ENCODE measurements around the gene ROR1.

The ROR1 gene

DNA sequence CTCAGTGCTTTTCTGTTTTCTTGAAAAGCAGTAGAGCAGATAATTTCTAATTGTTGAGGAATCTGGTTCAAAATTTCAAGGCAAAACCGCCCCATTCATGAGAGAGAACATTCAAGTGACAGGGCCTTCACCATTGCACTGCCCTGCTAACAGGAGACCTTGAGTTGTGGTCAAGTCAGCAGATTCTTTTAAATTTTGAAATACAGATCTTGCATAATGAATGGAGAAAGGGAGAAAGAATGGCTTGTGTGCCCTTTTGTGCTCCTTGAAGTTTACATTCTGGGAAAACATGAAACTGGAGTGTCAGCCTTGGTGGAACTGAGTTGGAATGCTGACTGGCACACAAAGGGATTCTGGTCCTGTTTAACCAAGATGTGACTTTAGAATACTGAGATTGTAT is 265.1 kb downstream of the ROR1 start:
- no peak for DNase-seq

DNA sequence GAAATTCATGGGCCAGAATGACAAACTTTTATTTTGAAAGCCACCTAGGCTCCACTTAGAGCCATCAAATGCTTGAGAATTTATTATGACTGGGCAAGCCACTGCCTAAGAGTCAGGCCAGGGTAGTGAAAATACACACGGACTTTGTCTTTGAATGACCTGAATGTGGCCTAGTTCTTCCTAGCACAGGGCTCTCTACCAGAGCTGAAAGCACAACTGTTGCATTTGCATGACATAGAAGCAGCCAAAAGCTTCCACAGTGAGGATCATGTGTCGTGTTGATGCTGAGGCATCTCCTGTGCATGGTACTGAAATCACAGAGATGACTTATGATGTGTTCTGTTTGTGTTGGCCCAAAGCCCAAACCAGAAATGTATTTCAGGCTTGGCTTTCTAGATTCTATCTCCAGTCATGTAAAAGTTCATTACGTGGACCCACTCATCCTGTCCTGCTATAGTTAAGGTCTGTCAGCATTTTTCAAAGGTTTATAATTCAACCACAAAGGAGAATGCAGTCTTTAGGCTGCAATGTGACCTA is 265.6 kb downstream of the ROR1 start:
- no peak for DNase-seq

DNA sequence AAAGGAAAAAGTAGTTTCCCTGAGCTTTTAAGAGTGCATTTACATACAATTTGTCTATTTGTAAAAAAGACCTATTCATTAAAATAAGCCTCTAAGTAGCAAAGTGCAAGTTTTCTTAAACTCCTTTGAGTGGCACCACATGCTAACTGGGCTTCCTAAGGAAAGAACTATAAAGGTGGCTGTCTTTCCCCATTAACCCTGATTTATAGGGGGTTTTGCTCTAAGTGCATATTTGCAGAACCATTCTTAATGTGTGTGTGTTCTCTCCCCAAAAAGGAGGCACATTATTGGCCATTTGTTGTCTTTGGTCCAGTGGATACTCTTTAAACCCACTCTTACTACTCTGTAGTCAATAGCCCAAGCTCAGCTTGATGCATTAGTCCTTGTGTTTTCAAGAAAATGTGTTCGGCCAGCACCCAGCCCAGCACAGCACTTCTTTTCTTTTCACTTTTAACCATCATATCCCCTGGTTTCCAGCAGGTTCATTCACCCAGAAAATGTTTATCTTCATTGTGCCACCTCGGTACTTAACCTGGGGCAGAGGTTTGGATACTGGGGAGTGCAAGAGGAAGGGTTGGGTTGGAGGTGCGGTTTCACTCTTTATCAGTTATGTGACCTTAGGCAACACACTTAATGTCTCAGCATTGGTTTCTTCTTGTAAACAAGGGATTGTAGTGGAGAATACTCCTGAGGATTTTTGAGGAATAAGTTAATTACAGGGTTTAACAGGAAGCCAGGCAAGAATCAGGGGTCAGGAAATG is 267.7 kb downstream of the ROR1 start:
- no peak for DNase-seq

DNA sequence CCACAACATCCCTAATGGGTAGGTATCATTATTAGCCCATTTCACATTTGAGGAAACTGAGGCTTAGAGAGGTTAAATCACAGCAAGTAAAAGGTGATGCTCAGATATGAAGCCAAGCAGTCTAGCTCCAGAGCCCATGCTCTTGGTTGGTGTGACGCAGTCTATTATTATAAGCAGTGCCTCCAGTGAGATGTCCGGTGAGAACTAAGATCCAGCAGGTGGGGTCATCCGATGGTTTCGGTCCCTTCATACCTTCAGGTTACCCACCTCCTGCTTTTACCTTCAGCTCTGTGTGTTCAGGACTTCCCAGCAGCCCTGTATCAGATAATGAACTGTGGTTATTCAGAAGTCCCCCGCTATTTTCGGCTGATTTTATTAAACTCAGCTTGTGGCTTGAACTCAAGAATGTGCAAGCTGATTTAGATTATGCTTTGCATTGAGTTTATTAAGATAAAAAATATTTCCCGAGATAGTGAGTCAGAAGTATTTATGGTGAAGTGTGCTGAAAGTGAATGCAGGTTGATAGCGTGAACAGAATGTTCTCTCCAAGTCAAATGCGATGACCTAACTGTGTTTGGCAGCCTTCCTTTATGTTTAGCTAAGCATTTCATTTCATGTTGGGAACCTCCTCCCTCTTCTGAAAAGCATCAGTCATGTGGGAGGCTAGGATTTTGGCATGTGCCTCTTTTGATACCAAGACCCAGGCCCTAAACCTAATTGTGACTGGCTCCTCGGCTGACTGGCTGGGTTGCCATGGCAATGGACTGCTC is 268.7 kb downstream of the ROR1 start:
- no peak for DNase-seq

DNA sequence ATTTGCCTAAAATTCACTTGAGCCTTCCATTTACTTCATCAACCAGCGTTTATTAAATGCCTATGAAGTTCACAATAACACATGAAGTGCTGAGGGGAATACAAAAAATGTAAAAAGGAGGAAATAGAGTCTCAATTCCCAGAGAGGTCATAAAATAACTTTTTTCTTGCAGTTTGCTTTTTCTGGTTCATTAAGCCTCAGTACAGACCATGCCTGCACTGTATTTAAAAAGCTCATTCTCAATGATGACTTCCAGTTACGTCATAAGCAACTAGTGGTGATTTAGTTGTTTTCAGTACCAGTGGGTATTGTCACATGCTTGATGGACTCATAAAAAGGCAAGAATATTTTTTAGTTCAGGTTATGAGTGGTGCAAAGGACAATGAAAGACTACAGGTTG is 269.5 kb downstream of the ROR1 start:
- no peak for DNase-seq

DNA sequence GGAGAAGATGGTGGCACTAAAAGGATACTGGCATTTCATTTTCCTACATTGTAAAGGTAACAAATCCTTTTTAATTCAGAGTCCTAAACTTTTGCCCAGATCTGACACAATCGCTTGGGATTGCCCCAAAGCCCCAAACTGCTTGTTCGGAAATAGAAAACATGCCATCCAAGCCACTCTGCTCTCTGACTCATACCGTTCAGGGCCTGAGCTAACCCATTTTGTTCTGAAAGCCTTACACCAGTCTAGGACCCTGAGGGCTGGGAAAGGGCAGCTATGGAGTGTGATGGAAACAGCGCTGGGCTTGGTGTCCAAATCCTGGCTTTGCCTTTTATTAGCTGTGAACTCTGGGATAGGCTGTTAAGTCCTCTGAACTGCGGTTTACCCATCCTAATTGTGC is 270.2 kb downstream of the ROR1 start:
- DNase-seq, result no peak

DNA sequence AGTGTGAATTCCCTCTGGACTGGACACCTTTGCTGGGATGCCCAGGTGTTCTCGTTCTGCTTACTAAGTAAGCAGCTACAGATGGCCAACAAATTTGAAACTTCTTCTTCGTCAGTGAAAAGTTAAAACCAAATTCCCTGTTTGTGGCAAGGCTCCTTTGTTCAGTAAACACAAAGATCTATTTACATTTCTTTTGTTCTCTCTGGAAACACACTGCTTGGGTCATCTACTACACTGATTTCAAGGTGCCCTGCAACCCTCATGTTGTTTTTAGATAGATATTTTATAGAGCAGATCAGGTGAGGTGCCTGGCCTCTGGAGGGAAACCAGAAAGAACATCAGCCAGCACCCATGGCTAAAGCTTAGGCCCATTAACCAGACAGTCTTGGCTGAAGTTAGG is 272.4 kb downstream of the ROR1 start:
- no peak for DNase-seq

DNA sequence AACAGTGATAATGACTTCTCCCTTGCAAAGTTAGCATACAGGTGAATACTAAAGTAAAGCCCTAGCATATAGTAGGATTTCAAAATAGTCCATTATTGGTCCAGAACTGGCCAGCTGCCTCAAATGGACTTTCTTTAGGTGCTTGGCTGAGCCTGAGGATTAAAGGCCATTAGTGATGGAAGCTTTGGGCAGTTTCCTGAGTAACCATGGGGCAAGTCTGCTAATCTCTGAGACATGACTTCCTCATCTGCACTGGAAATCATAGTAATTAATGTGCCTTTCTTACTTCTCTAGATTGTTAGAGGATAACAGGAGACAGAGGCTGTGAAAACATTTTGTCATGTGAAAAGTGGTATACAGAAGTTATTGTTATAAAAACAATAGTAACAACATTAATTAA is 273.1 kb downstream of the ROR1 start:
- no peak for DNase-seq

DNA sequence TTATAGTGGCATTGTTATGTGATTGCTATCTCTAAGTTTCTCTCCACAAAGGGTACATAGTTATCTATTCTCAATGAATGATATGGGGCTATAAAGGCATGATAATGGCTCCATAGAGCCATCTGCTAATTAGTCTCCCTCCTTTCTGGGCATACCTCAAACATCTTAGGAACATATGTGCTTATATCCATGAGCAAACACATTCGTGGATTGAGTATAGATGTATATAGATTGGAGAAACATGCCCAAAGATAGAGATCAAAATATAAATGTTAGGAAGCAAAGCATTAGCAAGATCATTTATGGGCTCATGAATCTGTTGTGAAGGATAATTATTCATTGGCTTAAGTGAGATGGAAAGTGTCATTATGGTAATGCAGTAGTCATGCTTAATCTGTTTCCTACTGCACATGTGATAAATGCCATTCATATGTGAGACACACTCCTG is 273.8 kb downstream of the ROR1 start:
- no peak for DNase-seq

DNA sequence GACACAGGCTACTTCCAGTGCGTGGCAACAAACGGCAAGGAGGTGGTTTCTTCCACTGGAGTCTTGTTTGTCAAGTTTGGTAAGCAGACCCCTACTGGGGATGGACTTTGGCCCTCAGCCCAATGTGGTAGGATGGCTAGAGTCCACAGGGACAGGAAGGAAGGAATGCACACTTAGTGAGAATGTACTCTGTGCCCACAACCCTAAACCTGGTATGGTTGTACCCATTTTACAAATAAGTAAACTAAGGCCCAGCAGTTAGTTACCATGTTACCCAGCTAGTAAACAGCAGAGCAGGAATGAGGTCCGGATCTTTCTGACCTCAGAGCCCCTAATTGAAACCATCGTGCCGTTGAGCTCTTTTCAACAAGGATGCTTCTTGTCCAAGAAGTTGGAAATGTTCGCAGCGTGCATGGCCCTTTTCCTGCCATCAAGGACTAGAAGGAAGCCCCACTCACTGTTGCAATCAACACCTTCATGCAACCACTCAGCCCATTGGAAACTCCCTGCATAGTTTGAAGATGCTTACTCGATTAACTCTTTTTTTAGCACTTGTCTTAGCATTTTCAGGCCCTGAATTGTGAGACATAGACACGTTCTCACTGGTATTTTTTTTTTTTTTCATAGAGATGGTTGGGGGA is 276.2 kb downstream of the ROR1 start:
- DNase-seq, result no peak

DNA sequence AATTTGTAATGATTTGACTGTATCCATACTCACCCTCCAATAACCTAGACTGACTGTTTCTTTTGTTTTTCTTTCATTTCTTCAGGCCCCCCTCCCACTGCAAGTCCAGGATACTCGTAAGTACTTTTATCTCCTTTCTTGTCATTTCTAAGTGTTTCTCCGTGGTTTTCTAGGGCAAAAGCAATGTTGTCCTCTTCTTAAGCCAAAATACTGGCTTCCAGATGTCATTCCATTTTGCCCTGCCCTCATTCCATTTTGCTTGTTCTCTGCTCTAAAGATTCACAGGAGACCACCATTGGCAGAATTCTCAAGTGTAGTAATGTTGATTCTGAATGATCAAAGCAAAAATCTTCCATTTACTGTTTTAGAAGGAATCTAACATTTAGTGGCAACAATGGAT is 276.8 kb downstream of the ROR1 start:
- no peak for DNase-seq

DNA sequence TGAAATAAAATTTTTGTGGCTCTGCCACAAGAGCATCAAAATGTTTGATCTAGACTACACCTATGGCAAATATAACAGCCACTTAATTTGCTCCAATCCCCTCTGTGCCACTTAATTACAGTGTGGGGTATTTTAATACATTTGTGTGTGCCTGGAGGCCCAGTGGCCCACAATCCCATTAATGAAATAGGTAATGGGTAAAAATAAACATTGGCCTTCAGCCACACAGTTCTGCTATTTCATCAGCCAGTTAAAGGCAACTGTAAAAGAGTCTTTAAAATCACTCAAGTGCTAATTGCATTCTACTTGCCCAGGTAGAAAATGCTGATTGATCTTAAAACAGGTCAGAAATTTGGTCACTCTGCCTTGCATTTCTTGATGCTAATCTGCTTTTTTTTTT is 278.0 kb downstream of the ROR1 start:
- DNase-seq, result no peak

DNA sequence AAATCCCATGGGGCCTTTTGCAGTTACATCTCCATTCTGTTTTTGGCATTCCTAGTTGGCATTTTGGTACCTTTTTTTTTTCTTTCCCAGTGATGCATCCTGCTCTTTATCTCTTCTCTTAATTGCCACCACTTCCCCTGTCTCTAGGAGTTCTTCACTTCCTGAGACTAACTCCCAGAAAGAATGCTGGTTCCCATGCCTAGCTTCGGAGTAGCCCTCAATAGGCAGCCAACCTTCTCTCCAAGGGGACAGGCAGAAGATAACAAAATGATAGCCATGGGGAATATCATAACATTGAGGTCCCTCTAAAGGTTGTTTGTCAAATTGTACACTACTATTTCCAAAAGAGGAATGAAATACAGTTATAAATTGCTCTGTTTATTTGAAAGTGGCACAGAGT is 279.0 kb downstream of the ROR1 start:
- no peak for DNase-seq

DNA sequence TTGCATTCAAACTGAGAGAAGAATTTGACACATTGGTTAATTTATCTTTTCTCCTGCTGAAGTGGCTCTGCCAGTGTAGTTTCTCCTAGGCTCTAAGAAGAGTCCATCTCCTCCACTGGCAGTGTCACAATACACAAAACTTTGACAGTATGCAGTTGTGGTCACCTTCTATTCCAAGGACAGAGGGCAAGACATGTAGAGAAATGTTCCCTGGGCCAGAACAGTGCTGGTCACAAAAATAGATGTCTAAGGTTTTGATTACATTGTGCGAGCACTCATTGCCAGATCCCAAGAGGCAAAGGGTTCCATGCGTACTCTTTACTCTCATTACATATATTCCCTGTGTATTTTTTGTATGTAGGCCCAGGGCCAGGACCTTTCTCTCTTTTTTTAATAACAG is 281.5 kb downstream of the ROR1 start:
- DNase-seq, result no peak

DNA sequence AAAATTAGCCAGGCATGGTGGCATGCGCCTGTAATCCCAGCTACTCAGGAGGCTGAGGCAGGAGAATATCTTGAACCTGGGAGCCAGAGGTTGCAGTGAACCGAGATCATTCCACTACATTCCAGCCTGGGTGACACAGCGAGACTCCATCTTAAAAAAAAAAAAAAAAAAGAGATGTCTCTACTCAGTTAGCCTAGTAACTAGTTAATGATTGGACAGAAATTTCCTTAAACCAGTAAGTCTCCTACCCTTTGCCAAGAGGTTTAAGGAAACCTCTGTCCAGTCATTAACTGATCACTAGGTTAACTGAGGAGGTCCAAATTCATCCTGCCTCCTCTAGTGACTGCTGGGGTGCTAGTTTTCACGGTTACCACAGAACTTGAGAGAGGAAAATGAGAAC is 285.7 kb downstream of the ROR1 start:
- no peak for DNase-seq

DNA sequence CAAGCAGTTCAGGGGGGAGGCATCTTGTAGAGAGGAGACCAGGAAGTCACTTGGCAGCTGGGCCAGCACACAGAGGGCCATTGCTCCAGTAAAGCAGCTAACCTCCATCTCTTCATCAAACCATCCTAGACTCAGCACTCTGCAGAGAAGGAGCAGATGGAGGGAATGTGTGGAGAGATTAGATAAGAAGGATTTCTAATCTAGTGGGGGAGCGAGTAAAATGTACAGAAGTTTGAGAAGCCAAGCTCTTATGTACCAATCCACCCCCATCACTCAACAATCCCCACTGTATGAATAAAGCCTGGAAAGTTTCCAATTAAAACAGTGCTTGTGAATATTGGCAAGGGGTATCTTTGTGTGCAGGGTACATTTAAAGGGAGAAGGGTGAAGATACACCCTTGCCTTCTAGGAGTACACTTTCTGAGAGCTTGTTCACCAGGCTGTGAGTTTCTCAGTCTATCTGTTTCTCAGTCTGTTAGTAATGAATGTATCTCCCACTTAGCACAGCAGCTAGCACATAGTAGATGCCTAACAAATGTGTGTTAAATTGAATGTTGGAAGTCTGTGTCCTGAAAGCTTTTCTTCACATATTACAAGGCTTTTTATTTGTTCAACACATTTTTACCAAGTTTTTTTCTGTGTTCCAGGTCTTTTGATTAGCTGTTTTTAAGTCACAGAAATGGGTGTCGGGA is 286.9 kb downstream of the ROR1 start:
- no peak for DNase-seq

DNA sequence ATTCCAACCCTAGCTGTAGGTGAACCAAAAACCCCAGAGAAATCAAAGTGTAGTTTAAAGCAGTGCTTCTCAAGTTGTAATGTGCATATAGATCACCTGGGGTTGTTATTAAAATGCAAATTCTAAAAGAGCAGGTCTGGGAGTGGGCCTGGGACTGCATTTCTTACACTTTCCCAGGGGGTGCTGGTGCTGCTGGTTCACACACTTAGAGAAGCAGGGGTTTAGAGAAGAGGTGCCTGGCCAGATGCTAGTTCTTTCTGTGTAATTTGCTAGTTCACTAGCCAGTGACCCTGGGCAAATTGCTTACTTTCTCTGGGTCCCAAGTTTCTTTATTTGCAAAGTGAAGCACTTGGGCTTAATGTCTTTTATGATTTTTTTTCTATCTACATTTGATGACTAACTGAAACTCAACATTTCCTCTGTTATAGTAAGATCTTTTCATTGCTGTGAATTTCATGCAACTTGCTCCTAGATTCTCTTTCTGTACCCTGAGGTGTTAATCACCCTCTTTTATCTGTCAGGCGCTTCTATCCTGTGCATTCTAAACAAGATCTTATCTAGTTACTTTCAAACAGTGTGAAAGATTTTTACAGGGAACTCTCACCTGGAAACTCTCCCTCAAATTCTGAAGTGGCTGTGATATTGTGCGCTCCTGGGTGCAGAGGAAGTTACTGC is 287.8 kb downstream of the ROR1 start:
- no peak for DNase-seq

DNA sequence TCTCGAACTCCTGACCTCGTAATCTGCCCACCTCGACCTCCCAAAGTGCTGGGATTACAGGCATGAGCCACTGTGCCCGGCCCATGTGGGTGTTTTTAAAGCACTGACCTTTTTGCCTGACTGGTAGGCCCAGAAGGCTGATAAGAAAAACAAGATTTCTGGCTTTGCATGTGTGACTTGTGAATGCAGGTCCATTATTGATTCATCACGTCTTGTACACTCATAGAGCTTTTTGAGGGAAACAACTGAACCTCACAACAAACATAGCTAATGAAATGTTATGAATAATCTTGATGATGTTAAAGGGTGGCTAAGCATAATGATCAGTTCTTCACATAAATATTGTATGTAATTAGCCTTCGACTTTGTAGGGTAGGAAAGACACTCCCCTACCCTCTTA is 288.7 kb downstream of the ROR1 start:
- DNase-seq, result no peak

DNA sequence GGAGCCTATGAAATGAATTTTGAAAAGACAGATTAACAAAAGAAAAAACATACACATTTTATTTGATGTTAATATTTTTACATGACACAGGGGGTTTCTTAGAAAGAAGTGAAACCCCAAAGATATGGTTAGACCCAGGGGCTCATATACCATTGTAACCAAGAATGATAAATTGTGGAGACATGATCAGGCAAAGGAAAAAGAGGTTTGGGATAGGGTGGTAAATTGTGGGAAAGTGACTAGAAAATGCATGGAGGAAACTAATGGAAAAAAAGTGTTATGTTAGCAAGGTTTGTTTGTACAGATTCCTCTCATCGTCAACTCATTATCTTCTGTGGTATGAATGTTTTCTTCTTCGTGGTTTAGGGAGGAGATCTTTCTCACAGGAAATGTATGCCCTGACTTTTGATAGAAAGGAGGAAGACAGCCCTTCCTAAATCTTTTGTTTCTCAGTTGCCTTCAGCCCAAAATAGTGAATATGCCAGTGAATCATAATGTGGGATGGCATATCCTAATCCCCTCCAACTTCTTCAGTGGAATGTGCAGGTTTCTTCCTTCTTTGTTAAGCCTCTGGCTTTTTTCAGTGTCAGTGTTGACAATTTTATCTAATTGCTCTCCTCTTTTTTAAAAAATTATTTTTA is 289.2 kb downstream of the ROR1 start:
- DNase-seq, result no peak

DNA sequence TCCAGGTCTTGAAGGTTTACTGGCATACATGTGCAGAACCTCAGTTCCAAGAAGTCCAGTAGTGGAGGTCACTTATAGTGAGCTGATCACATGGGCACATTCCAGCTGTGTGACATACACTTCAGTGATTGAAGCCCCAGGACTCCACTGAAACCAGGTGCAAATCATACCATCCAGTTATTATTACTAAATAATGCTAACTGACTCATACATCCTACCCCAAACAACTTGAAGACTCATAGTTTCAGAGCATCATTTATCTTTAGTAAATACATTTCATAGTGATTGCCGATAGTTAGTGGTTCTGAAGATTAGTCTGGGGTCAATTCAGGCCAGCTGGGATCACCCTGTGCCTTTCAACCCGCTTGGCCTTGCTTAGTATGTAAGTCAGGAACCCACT is 291.8 kb downstream of the ROR1 start:
- no peak for DNase-seq

DNA sequence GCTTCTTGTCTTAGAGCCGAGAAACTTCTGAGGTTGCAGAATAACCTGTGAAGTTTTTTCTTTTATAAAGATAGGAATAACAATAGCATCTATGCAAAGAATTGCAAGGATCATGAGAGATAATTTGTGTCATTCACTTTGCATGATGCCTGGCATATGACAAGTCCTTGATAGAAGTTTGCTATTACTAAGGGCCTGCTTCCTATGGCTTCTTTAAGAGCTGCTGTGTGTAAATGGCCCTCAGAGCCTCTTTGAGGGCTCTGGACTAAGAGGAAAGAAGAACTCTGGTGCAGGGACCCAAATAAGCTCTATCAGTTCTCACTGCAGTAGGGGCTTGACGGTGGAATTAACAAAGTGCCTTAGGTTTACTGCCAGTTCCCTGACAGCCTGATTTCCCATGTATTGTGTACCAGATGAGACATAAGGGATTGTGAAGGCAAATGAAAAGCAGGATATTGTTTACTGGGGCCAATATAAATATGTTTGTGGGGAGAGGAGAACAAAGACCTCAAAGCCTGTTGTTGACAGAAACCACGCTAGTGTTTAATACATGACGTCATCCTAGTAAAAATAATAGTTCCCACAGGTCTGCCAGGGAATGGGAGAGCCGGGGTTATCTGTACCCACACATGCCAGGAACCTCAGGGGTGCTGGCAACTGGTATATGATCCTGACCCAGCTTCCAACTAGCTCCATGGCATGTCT is 298.4 kb downstream of the ROR1 start:
- no peak for DNase-seq
